ENCODE measurements around the gene PHYKPL.

The PHYKPL gene

DNA sequence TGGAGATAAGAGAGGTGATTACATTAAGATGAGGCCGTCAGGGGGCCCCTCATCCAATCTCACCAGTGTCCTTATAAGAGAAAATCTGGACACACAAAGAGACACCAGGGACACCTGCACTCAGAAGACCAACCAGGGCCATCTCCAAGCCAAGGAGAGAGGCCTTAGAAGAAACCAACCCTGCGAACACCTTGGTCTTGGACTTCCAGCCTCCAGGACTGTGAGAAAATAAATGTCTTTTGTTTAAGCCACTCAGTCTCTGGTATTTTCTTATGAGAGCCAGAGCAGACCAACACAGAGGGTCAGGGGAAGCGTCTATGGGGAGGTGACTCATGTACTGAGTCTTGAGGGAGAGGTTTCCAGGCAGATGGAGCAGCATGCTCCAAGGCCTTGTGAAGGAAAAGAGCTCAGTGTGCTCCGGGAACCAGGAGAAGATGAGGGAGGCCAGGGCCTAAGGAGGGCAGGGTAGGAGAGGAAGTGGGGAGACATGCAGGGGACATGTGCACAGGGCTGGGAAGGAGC lies 5.4 kb downstream of the PHYKPL start:
- H3K79me2 ChIP-seq (ENCODE audit: insufficient read depth, low read depth), result peaks cover 18% of the 10 kb centered on the region; the same call in 1 of the 2 replicates
- no peak overlapping the region for H2AFZ ChIP-seq (ENCODE audit: low read depth)
- H3K4me1 ChIP-seq (ENCODE audit: low read depth, poor library complexity, severe bottlenecking), result peaks cover 6% of the 10 kb centered on the region
- no peak overlapping the region for H3K4me3 ChIP-seq (IDR thresholded peaks at IDR 0.05; ENCODE audit: insufficient read depth, low read depth, low read length)
- TF ChIP-seq, protein P1, sequence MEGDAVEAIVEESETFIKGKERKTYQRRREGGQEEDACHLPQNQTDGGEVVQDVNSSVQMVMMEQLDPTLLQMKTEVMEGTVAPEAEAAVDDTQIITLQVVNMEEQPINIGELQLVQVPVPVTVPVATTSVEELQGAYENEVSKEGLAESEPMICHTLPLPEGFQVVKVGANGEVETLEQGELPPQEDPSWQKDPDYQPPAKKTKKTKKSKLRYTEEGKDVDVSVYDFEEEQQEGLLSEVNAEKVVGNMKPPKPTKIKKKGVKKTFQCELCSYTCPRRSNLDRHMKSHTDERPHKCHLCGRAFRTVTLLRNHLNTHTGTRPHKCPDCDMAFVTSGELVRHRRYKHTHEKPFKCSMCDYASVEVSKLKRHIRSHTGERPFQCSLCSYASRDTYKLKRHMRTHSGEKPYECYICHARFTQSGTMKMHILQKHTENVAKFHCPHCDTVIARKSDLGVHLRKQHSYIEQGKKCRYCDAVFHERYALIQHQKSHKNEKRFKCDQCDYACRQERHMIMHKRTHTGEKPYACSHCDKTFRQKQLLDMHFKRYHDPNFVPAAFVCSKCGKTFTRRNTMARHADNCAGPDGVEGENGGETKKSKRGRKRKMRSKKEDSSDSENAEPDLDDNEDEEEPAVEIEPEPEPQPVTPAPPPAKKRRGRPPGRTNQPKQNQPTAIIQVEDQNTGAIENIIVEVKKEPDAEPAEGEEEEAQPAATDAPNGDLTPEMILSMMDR (conservative IDR thresholded peaks at IDR 0.05; ENCODE audit: low read depth, low read length), result no peak
- H3K36me3 ChIP-seq (ENCODE audit: insufficient read depth), result no peaks in the 10 kb centered on the region
- H3K27ac ChIP-seq, result no peak overlapping the region
- H3K4me2 ChIP-seq, result no peak overlapping the region
- no peak overlapping the region for H3K9ac ChIP-seq
- no peaks in the 10 kb centered on the region for H3K27me3 ChIP-seq (ENCODE audit: insufficient read depth, low read depth)
- H4K20me1 ChIP-seq (ENCODE audit: insufficient read depth), result no peaks in the 10 kb centered on the region

GRCh38 chr5:178225174-178225573 lies 7.4 kb downstream of the PHYKPL start:
- no peaks in the 10 kb centered on the region for H3K4me1 ChIP-seq (ENCODE audit: low read depth, poor library complexity, severe bottlenecking)
- no peaks in the 10 kb centered on the region for H4K20me1 ChIP-seq (ENCODE audit: insufficient read depth)
- H2AFZ ChIP-seq (ENCODE audit: low read depth), result no peak overlapping the region
- H3K27me3 ChIP-seq (ENCODE audit: insufficient read depth, low read depth), result no peaks in the 10 kb centered on the region
- peaks cover 4% of the 10 kb centered on the region; the same call in 1 of the 2 replicates for H3K79me2 ChIP-seq (ENCODE audit: insufficient read depth, low read depth)
- H3K4me3 ChIP-seq (IDR thresholded peaks at IDR 0.05; ENCODE audit: insufficient read depth, low read depth, low read length), result no peak overlapping the region
- TF ChIP-seq, protein P1 (conservative IDR thresholded peaks at IDR 0.05; ENCODE audit: low read depth, low read length), result no peak
- H3K4me2 ChIP-seq, result no peak overlapping the region
- H3K36me3 ChIP-seq (ENCODE audit: insufficient read depth), result no peaks in the 10 kb centered on the region
- H3K27ac ChIP-seq, result no peak overlapping the region
- H3K9ac ChIP-seq, result no peak overlapping the region

DNA sequence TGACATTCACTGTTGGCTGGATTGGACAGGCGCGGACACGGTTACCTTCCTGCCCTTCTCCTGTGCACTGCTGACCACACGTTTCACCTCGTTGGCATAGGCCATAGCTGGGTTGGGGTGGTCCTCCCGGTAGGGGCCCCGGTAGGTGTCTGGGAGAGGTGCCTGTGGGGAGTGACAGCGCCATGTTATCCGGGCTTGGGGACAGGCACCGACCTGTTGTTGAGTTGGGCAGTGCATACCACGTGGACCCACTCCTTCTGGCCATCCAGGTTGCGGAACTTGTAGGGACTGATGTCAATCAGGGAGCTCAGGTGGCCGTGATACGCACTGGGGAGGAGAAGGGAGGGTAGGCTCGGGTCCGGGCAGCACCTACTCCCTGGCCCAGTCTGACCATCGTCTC lies 8.2 kb downstream of the PHYKPL start:
- no peaks in the 10 kb centered on the region for H3K27me3 ChIP-seq (ENCODE audit: insufficient read depth, low read depth)
- no peaks in the 10 kb centered on the region for H3K79me2 ChIP-seq (ENCODE audit: insufficient read depth, low read depth)
- H4K20me1 ChIP-seq (ENCODE audit: insufficient read depth), result no peaks in the 10 kb centered on the region
- no peak overlapping the region for H2AFZ ChIP-seq (ENCODE audit: low read depth)
- H3K4me1 ChIP-seq (ENCODE audit: low read depth, poor library complexity, severe bottlenecking), result no peaks in the 10 kb centered on the region
- H3K4me2 ChIP-seq, result no peak overlapping the region
- H3K9ac ChIP-seq, result no peak overlapping the region
- no peaks in the 10 kb centered on the region for H3K36me3 ChIP-seq (ENCODE audit: insufficient read depth)
- TF ChIP-seq, protein P1 (conservative IDR thresholded peaks at IDR 0.05; ENCODE audit: low read depth, low read length), result no peak
- no peak overlapping the region for H3K27ac ChIP-seq
- no peak overlapping the region for H3K4me3 ChIP-seq (IDR thresholded peaks at IDR 0.05; ENCODE audit: insufficient read depth, low read depth, low read length)

- H3K27ac ChIP-seq, result no peak overlapping the region
- TF ChIP-seq, protein P1 (conservative IDR thresholded peaks at IDR 0.05; ENCODE audit: low read depth, low read length), result no peak
- H3K4me3 ChIP-seq (IDR thresholded peaks at IDR 0.05; ENCODE audit: insufficient read depth, low read depth, low read length), result no peak overlapping the region
- no peaks in the 10 kb centered on the region for H3K79me2 ChIP-seq (ENCODE audit: insufficient read depth, low read depth)
- no peak overlapping the region for H3K9ac ChIP-seq
- H3K4me2 ChIP-seq, result no peak overlapping the region
- H3K36me3 ChIP-seq (ENCODE audit: insufficient read depth), result no peaks in the 10 kb centered on the region
- H3K4me1 ChIP-seq (ENCODE audit: low read depth, poor library complexity, severe bottlenecking), result no peaks in the 10 kb centered on the region
- no peaks in the 10 kb centered on the region for H3K27me3 ChIP-seq (ENCODE audit: insufficient read depth, low read depth)
- no peaks in the 10 kb centered on the region for H4K20me1 ChIP-seq (ENCODE audit: insufficient read depth)
- no peak overlapping the region for H2AFZ ChIP-seq (ENCODE audit: low read depth)
Measured at GRCh38 chr5:178223828-178224335, 8.7 kb downstream of the PHYKPL start.

Measured in KMS-11 (cell line).